Fibroblast of the aortic adventitia (primary cell): Measurements from ENCODE around the gene SNED1. TPM values are rescaled to one million over a fixed set of nuclear protein-coding genes. Genes with fewer than 3 reads are reported as not detected.

Source experiments
- DNase-seq: peaks from one replicate; pipeline ENCODE4 v3.0.0-alpha.2; 2010; ENCODE audit warnings: low read depth
- H3K4me3 ChIP-seq: 2 replicates; pipeline ENCODE4 v1.5.1; 2011; ENCODE audit warnings: low read depth, mild to moderate bottlenecking, control low read depth, low read length, moderate library complexity
- total RNA-seq: library from RNA; depleted of rRNA; stranded (reverse); fragments of >200 nt; gene quantifications from 2 replicates; pipeline ENCODE4 v1.2.3, GENCODE V29; 2012; ENCODE audit warnings: low replicate concordance
- TF ChIP-seq, protein P1 (sequence below): IDR thresholded peaks from 2 replicates; pipeline ENCODE4 v1.5.1; 2011; ENCODE audit warnings: mild to moderate bottlenecking, low read length, control low read depth, inconsistent platforms; ENCODE audit not compliant: insufficient read depth

SNED1 gene
- total RNA-seq, 1 donor: 77.5 TPM

DNA sequence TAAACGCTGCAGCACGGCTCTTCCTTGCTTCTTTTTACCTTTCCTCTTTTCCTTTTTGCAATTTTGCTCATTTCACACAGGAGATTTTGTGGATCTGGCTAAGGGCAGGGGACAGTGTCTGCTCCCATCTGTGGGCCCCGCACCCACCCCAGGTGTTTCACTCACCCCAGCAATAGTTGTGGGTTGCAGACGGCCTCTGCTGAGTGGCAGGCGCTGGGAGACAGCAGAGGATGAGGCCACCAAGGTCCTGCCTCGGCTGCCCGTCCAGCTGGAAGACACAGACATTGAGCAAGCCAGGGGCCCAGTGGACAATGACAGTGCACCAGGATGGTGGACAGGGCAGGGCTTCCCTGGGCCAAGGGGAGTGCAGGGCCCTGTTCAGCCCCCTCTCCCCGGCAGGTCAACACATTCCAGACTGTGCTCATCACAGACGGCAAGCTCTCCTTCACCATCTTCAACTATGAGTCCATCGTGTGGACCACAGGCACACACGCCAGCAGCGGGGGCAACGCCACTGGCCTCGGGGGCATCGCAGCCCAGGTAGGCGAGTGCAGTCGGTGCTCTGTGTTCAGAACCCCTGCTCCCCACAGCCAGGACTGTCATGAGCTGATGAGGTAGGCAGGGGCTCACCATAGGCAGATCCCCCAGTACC is 35.0 kb downstream of the SNED1 start:
- TF ChIP-seq, protein P1, sequence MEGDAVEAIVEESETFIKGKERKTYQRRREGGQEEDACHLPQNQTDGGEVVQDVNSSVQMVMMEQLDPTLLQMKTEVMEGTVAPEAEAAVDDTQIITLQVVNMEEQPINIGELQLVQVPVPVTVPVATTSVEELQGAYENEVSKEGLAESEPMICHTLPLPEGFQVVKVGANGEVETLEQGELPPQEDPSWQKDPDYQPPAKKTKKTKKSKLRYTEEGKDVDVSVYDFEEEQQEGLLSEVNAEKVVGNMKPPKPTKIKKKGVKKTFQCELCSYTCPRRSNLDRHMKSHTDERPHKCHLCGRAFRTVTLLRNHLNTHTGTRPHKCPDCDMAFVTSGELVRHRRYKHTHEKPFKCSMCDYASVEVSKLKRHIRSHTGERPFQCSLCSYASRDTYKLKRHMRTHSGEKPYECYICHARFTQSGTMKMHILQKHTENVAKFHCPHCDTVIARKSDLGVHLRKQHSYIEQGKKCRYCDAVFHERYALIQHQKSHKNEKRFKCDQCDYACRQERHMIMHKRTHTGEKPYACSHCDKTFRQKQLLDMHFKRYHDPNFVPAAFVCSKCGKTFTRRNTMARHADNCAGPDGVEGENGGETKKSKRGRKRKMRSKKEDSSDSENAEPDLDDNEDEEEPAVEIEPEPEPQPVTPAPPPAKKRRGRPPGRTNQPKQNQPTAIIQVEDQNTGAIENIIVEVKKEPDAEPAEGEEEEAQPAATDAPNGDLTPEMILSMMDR: no peak
- H3K4me3 ChIP-seq: no peak overlapping the region
- no peak for DNase-seq

GRCh38 chr2:241033994-241034393 is 35.6 kb downstream of the SNED1 start:
- H3K4me3 ChIP-seq: no peak overlapping the region
- no peak for DNase-seq
- TF ChIP-seq, protein P1: no peak

DNA sequence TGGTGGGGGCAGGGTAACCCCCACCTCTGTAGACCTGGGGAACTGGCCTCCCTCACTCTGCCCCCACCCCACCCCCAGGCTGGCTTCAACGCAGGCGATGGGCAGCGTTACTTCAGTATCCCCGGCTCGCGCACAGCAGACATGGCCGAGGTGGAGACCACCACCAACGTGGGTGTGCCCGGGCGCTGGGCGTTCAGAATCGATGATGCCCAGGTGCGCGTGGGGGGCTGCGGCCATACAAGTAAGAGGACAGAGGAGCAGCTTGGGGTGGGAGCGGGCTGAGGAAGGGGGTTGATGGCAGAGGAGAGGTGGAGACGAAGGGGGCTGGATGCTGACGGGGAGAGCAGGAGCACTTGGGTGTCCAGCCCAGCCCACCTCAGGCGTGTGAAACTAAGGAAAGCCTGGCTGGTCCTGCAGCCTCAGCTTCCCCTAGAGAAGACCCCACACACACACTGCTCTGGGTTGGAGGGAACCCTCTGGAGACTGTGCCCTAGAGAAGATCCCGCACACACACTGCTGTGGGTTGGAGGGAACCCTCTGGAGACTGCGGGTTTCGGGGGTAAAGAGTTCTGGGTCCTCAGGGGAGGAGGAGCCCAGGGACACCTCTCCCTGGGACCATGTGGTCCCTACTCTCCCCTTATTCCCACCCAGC is 36.2 kb downstream of the SNED1 start:
- DNase-seq: no peak

GRCh38 chr2:241035142-241035817 is 36.9 kb downstream of the SNED1 start:
- H3K4me3 ChIP-seq: no peak overlapping the region
- TF ChIP-seq, protein P1: no peak

More for the DNA sequence above, 36.2 kb downstream of the SNED1 start:
- TF ChIP-seq, protein P1: no peak
- H3K4me3 ChIP-seq: no peak overlapping the region

GRCh38 chr2:241035818-241036396 is 37.5 kb downstream of the SNED1 start:
- no peak for DNase-seq
- peak overlapping the region; percentile 25 for H3K4me3 ChIP-seq
- TF ChIP-seq, protein P1: no peak

More at GRCh38 chr2:241035142-241035817, 36.9 kb downstream of the SNED1 start:
- no peak for DNase-seq

DNA sequence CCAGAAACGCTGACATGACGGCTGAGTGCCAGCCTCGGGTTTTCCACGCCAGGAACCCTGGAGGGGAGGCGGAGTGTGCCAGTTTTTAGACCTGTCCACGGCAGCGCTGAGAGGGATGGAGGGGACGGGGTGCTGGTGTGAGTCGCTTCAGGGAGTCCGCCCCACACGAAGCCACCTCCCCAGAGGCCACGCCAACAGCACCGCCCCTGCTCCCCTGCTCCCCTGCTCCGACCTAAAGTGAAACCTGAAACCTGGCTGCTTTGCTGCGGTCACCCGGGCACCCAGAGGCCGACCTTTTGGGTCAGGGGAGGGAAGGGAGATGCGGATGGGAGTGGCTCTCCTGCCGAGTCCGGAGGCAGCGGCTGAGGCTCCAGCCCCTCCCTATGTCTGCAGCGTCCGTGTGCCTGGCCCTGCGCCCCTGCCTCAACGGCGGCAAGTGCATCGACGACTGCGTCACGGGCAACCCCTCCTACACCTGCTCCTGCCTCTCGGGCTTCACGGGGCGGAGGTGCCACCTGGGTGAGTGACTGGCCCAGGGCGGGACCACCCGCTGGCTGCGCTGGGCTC is 38.1 kb downstream of the SNED1 start:
- H3K4me3 ChIP-seq: peak overlapping the region; percentile 25
- TF ChIP-seq, protein P1: no peak
- DNase-seq: peak; percentile 13
